Astrocyte of the hippocampus (primary cell): ENCODE measurements around the gene SOCS6.
"Not testable (repeated sequence)": the region's sequence is repeated elsewhere in the genome, so short reads cannot be mapped to it uniquely, and the experiment has no call there.

Source experiments
- DNase-seq: peaks from one replicate; pipeline ENCODE4 v3.0.0; 2011; ENCODE audit warnings: low read depth, low spot score

SOCS6 gene

GRCh38 chr18:70355620-70356385 is 67.0 kb downstream of the SOCS6 start:
- no peak for DNase-seq

GRCh38 chr18:70358105-70358406 is 69.2 kb downstream of the SOCS6 start:
- DNase-seq: peak; percentile 74

GRCh38 chr18:70359071-70359470 is 70.2 kb downstream of the SOCS6 start:
- no peak for DNase-seq

- no peak for DNase-seq
These were observed 73.4 kb downstream of the SOCS6 start for GRCh38 chr18:70362258-70362657.

GRCh38 chr18:70363861-70364260 is 75.0 kb downstream of the SOCS6 start:
- DNase-seq: no peak

- DNase-seq: no peak
These were observed 76.5 kb downstream of the SOCS6 start for GRCh38 chr18:70365361-70365760.

GRCh38 chr18:70366174-70366573 is 77.3 kb downstream of the SOCS6 start:
- peak; percentile 58 for DNase-seq

GRCh38 chr18:70366670-70367069 is 77.8 kb downstream of the SOCS6 start:
- no peak for DNase-seq

GRCh38 chr18:70367344-70367743 is 78.5 kb downstream of the SOCS6 start:
- DNase-seq: not testable (repeated sequence)

- DNase-seq: no peak
These were observed 80.1 kb downstream of the SOCS6 start for GRCh38 chr18:70368903-70369302.

GRCh38 chr18:70370762-70371733 is 82.2 kb downstream of the SOCS6 start:
- no peak for DNase-seq

- no peak for DNase-seq
These were observed 83.1 kb downstream of the SOCS6 start for GRCh38 chr18:70371908-70372307.

GRCh38 chr18:70372450-70373041 is 83.7 kb downstream of the SOCS6 start:
- DNase-seq: no peak

- peak; percentile 68 for DNase-seq
These were observed 84.2 kb downstream of the SOCS6 start for GRCh38 chr18:70373042-70373519.

GRCh38 chr18:70374154-70374553 is 85.3 kb downstream of the SOCS6 start:
- DNase-seq: no peak

GRCh38 chr18:70376137-70376913 is 87.5 kb downstream of the SOCS6 start:
- no peak for DNase-seq

GRCh38 chr18:70376914-70377258 is 88.0 kb downstream of the SOCS6 start:
- no peak for DNase-seq

GRCh38 chr18:70377317-70377799 is 88.5 kb downstream of the SOCS6 start:
- DNase-seq: no peak

- no peak for DNase-seq
These were observed 89.2 kb downstream of the SOCS6 start for GRCh38 chr18:70377857-70378701.
